Heart left ventricle (tissue), 13 donors: Measurements from ENCODE around the gene TMEM106C.

Experiments used
- CTCF ChIP-seq, 12 donors: fragments of 200-600 bp; sonication (generic) in 4 of 12; IDR thresholded peaks; one replicate each; pipeline versions ENCODE4 v1.5.0 to v1.8.0; 2018 to 2022; ENCODE audit warnings: antibody characterized with exemption in 12 of 12, mild to moderate bottlenecking in 5 of 12
- POLR2A ChIP-seq, 2 donors: fragments of 450-650 bp; IDR thresholded peaks; one replicate each; pipeline ENCODE4 v1.6.1; 2017; ENCODE audit warnings: antibody characterized with exemption in 2 of 2, mild to moderate bottlenecking in 2 of 2, moderate library complexity in 2 of 2
- donor health status: ischemic (EF 13 %, LVEDD 7.1; RV severe dilation, severe dysfunction).
- donor health status: DM: no; HTN: yes; CAD: no.
- donor health status: DM: no; HTN: no; CAD: no.
- donor health status: ischemic (EF 25% LVEDD 6.9; RV normal size, moderate dysfunction).
- donor health status: ischemic (EF 25% LVEDD 5.7; RV mildly dilated, moderate dysfunction).
- donor health status: ischemic (EF 35%, LVEDD 5.7; RV mildly dilated, moderate dysfunction).
- donor health status: nonischemic (EF 11% LVEDD 7.7; RV severe dilation, severe dysfunction).
- donor health status: DM: yes; HTN: yes; CAD: no.
- donor health status: PGD.
- donor health status: ischemic (EF 29% LVEDD 5.4; RV normal size, mild dysfunction).
- donor health status: nonischemic (EF 23%, LVEDD 6.1; RV moderate dilation, normal function).

- TF ChIP-seq CTCF (IDR thresholded peaks at IDR 0.05) (no peak), POLR2A (IDR thresholded peaks at IDR 0.05) (no peak)
These were observed 16.3 kb downstream of the TMEM106C start for GRCh38 chr12:47979686-47980085.
